Activated CD8-positive, alpha-beta memory T cell treated with anti-CD3 and anti-CD28 coated beads, Interleukin-2, amount 50 U/mL, for 1 hour (primary cell): Measurements from ENCODE around the gene SRGAP2.
"Not testable (repeated sequence)": the region's sequence is repeated elsewhere in the genome, so short reads cannot be mapped to it uniquely, and the experiment has no call there.

ENCODE experiments used
- DNase-seq: peaks from one replicate; pipeline ENCODE4 v3.0.0-alpha.2; 2020; ENCODE audit errors: extremely low read depth

Gene SRGAP2

DNA sequence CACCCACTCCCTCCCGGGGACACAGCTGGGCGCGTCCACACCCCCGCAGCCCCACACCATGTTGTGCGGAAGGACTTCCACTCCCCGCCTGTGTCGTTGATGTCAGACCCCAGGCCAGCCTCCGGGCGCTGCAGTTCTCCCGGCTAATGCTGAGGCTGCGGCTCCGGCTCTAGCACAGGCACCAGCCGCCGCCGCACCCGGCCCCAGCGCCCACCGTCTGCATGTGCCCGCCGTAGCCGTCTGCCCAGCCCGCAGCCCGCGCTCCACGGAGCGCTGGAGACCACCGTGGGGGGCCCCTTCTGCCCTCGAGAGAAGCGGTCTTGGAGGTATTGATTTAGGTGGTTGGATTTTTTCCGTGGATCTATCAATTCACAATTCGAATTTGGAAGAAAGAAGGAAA, 2.2 kb downstream of the SRGAP2 start:
- DNase-seq, result not testable (repeated sequence)

GRCh38 chr1:206210802-206211201, 7.5 kb downstream of the SRGAP2 start:
- not testable (repeated sequence) for DNase-seq

GRCh38 chr1:206215600-206216392, 12.5 kb downstream of the SRGAP2 start:
- not testable (repeated sequence) for DNase-seq

DNA sequence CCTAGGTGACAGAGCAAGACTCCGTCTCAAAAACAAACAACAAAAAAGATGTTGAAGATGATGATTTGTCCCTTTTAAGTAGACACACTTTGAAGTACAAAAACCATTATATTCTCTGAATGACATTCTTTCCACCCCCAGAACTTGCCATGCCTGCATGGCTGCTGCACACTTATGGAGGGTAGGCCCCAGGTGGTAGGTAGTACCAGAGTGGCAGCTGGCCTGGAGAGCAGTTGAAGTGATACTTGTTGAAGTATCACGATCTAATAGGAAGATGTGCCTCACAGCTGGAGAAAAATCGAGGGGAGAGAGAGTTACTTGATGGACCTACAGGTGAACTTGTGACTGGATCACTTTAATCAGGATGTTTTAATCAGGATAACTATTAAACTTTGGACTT, 14.9 kb downstream of the SRGAP2 start:
- DNase-seq, result not testable (repeated sequence)

DNA sequence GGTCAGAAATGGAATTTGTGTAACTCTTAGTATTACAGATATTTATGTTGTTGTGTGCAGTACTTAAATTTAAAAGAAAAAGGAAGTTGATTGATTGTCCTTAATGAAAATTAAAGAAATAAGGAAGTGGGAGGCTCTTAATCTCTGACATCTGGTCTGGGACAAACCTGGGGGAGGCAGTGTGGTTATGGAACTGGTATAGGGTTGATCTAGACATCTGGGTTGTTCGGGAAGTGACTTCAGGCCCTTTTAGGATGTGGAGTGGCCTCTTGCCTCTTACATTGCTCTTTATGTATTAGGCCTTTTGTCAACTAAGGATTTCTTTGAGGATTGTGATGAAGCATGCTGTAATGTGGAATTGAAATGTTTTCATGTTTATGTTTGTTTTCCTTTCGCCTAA, 15.4 kb downstream of the SRGAP2 start:
- not testable (repeated sequence) for DNase-seq

DNA sequence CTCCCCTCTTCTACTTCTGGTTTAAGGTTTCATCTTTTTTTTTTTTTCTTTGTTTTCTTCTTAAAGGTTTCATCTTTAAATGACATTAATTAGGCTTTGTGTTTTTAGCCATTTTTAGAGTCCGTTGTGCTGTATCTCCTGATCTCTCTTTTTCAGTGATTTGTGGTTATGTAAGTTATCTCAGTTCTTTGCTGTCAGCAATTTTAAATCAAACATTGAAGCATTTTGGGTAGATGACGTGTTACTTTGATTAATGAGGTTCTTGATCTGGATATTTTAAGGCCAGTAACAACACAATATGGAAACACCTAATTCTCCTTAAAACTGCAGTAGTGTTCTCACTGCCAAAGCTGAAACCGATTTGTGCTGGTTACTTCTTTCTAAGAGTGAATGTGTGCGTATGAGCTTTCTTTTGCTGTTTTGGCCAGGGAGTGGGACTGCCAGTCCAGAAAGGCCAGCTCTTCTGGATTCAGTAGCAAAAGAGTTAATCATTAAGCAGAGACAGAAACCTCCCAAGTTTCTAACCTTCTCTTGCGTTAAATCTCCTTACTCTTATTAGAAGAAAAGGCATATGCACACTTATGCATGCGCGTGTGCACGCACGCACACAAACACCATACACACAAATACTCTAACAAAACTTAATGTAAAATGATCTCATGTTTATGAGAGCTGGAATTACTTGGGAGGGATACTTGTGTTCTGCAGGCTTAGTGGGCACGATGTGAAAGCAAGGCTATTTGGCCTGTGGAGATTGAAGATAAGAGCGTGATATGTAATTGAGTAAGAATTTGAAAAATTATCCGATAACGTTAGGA, 16.4 kb downstream of the SRGAP2 start:
- not testable (repeated sequence) for DNase-seq

DNA sequence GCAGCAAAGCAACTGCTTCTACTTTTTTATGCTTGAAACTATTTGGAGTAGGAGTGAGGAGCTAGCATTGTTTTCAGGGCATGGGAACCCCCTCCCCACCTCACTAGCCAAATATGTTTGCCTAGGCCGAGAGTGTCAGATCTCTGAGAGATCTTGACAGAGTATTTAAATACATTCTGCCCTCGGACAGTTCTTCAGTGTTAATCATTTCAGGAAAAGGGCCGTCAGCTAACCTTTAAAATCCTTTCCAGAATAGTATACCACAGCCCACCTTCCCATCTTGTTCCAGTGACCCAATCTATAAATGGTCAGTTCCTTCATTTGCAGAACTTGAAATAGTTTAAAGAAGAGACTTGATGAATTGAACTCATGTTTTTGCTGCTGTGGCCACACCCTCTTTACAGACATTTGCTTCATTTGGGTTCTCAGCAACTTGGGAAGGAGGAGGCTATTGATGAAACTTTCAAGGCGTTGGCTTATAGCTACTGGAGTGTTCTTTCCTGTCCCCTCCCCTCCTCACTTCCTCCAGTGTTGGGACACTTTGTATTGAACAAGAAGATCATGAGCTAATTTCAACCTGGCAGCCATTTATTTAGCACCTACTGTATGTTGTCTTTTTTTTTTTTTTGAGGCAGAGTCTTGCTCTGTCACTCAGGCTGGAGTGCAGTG, 17.1 kb downstream of the SRGAP2 start:
- DNase-seq, result not testable (repeated sequence)

DNA sequence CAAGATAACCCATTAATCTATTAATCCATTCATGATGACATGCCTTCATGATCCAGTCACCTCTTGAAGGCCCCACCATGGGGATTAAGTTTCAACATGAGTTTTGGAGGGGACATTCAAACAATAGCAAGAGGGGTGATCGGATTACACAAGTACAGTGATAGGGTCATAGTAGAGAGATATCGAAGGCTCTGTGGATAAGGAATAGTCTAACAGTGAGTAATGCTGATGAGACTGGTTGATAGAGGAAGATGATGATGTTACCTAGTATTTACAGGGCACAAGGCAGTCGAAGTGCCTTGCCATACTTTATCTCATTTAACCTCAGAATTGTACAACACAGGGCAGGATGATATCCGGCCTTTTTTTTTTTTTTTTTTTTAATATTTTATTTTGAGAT, 18.2 kb downstream of the SRGAP2 start:
- not testable (repeated sequence) for DNase-seq

- DNase-seq, result not testable (repeated sequence)
Observed at GRCh38 chr1:206224190-206224776, 20.9 kb downstream of the SRGAP2 start.

DNA sequence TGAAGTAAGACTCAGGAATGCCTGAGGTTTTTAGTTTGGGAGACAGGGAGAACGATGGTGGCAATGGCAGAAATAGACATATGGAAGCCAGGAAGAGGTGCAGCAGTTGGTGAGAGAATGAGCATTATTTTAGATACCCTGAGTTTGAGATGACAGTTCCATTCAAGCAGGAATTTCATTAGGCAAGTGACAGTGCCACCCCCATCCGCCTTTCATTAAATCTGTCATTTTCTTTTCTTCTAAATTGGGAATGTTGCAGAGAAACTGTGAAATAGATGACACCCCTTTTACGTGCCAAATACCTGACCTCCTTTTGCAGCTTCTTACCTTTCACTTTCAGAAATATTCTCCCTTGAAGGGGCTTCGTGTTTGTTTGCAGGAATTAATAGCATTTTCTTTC, 22.0 kb downstream of the SRGAP2 start:
- DNase-seq, result not testable (repeated sequence)

GRCh38 chr1:206226886-206227285, 23.5 kb downstream of the SRGAP2 start:
- not testable (repeated sequence) for DNase-seq

DNA sequence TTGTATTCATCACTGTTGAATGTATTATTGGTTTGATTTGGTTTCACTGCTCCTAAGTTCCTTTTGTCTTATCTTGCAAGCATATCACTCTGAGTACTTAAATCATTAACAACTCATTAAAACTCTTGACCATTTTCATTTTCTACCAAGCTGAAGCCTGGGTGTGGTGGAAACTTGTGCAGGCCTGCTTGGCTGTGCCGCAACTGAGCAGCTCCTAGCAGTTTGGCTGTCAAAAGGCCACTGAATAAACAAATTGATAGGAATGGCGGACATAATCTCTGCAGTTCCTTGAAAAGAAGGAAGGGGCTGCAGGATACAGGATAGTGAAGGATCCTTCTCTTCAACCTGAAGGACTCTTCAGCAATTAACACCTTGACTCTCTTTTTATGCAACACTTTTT, 25.9 kb downstream of the SRGAP2 start:
- DNase-seq, result not testable (repeated sequence)

GRCh38 chr1:206231989-206232388, 28.6 kb downstream of the SRGAP2 start:
- not testable (repeated sequence) for DNase-seq

DNA sequence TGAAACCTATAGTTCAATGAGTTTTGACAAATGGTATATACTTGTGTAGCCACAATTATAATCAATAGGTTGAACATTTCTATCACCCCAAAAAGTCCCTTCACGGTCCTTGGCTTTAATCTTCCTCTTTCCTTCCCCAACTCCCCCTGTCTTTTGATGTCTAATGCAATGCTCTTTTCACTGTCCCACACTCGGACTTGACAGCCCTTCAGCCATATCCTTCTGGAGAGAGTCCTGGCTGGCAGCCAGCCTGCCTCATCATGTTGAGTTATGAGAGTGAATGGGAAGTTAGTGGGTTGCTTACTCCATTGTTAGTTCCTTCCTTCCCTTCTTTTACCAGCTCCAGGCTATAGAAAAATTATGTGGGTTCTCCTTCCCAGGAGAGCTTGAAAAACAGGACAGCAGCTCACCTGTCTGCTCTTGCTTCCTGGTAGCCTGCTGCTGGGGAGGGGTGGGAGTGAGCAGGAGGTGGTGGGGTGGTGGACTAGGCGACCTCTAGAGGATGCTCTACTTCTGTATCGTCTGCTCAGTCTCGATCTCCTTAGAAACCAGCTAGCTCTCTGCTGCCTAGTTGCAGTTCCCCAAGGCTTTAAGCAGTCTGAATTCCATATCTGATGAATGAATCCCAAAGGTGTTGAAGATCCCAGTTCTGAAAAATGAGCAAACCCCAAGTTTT, 29.8 kb downstream of the SRGAP2 start:
- not testable (repeated sequence) for DNase-seq

GRCh38 chr1:206234189-206234916, 31.0 kb downstream of the SRGAP2 start:
- not testable (repeated sequence) for DNase-seq

DNA sequence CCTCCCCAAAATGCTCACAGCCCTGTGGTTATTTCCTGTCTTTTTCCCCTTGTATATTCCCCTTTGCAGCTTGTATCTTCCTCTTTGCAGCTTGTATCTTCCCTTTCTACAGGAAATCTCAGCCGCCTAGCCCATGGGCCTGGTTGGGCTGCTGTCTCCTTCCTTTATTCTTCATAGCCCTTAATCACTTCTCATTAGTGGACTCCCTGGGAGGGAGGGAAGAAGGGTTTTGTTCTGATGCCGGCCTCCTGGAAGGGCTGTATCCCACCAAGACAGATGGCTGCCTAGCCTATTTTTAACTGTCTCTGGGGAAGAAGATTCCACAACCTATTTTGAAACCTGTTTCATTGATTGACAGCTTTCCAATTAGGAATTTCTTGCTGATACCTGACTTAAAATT, 31.8 kb downstream of the SRGAP2 start:
- not testable (repeated sequence) for DNase-seq

DNA sequence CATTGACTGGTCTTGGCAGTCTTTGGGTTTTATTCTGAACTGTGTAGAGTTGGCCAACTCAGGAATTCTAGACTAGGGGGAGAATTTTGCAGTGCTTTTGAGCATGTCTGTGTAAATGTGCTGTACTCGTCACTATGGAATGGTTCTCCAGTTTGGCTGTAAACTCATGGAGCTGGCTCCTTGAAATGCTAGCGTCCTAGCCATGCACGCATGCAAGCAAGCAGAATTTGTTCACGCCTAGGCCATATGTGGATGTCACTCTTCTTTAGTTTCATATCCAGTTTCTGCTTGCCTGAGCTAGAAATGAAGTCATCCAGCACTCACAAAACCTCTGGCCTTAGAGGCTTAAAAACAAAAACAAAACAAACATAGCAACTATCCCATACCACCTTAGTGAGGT, 36.9 kb downstream of the SRGAP2 start:
- DNase-seq, result not testable (repeated sequence)

DNA sequence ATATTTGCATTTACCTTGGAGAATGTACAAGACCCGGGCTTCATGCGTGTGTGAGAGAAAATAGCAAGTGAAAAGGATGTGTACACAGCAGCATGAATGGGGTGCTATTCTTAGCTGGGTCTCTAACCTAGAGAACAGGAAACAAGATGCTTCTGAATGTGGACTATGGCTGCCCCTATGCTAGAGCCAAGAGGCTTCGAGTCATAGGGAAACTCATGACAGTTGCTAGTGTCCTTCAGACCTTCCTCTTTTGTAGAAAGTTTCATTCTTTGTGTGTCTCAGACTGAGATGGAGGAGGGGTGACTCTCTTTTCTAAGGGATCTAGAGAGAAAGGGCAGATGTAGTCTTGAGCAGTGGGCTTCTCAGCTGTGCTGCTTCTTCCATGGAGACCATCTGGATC, 40.0 kb downstream of the SRGAP2 start:
- DNase-seq, result not testable (repeated sequence)

DNA sequence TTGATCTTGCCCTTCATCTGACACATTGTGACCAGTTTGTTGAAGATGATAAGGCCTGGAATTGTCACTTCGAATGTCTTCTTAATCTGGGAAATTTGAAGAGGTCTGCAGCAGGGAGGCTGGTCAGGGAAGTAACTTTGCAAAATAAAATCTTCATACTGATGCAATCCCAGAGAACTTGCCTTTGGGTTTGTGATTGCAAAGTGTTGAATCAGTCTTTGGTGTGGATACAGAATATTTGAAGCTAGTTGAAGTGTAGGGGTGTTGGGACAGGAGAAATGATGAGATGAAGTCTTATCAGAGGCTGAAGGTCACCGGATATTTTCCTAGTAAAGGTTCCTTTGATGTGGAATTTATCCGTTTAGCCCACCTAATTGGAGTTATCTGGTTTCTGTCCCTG, 42.1 kb downstream of the SRGAP2 start:
- DNase-seq, result not testable (repeated sequence)

- DNase-seq, result not testable (repeated sequence)
Observed at GRCh38 chr1:206246129-206246886, 43.0 kb downstream of the SRGAP2 start.
